GM19193 (cell line): ENCODE results near the gene PGGHG.

Source experiments
- POLR2A ChIP-seq: IDR thresholded peaks from 4 replicates; pipeline ENCODE4 v1.6.1; 2011; ENCODE audit not compliant: insufficient read depth, insufficient read length; ENCODE audit errors: extremely low read depth

PGGHG gene

GRCh38 chr11:298406-299065 is 9.6 kb downstream of the PGGHG start:
- TF ChIP-seq POLR2A = no peak

GRCh38 chr11:299081-299891 is 10.4 kb downstream of the PGGHG start, which contains the start of gene IFITM5:
IFITM5 (minus strand) TSS chr11:299526; CDS start chr11:299490, 36 bp downstream.
- no peak for TF ChIP-seq POLR2A

- TF ChIP-seq POLR2A = no peak
Observed at GRCh38 chr11:299951-300735, 11.2 kb downstream of the PGGHG start.

GRCh38 chr11:303363-303762 is 14.4 kb downstream of the PGGHG start:
- TF ChIP-seq POLR2A = no peak

GRCh38 chr11:304061-304506 is 15.2 kb downstream of the PGGHG start:
- no peak for TF ChIP-seq POLR2A

- TF ChIP-seq POLR2A = no peak
Observed at GRCh38 chr11:304915-305843, 16.3 kb downstream of the PGGHG start.

- no peak for TF ChIP-seq POLR2A
Observed at GRCh38 chr11:305844-306211, 16.9 kb downstream of the PGGHG start.

GRCh38 chr11:306645-307371 is 17.9 kb downstream of the PGGHG start:
- no peak for TF ChIP-seq POLR2A

- peak; percentile 42 for TF ChIP-seq POLR2A
Observed at GRCh38 chr11:307766-308708, 19.1 kb downstream of the PGGHG start, which contains the start of gene IFITM2. IFITM2 (plus strand) TSS chr11:307816; CDS start chr11:308193, 377 bp downstream.

GRCh38 chr11:312092-312816 is 23.3 kb downstream of the PGGHG start:
- peak; percentile 44 for TF ChIP-seq POLR2A

- TF ChIP-seq POLR2A = peak; percentile 29
Observed at GRCh38 chr11:313304-313786, 24.4 kb downstream of the PGGHG start.
